Panc1 (cell line): ENCODE measurements around the gene TAF11L5. TPM values are rescaled to one million over a fixed set of nuclear protein-coding genes. Genes with fewer than 3 reads are reported as not detected.
"Not testable (repeated sequence)": the region's sequence is repeated elsewhere in the genome, so short reads cannot be mapped to it uniquely, and the experiment has no call there.

ENCODE experiments used
- ATAC-seq: fragments of 200-7000 bp; cut with Tn5 transposase; 2 replicates; pipeline ENCODE4 v1.9.1; 2020; ENCODE audit warnings: mild to moderate bottlenecking, moderate library complexity
- BruUV-seq: library from RNA; stranded (reverse); fragments of 400-500 nt; replicated peaks from 2 replicates; lab custom pipeline; 2021; lab: Mats Ljungman, UMichigan
- CTCF ChIA-PET: fragments of 300-600 bp; sonication (Branson Sonifier 250); formaldehyde crosslinking; loops from one replicate; lab custom pipeline; 2022; ENCODE audit warnings: antibody characterized with exemption; lab: Charles Lee
- POLR2A ChIA-PET: fragments of 300-600 bp; sonication (Branson Sonifier 250); formaldehyde crosslinking; loops from one replicate; lab custom pipeline; 2022; ENCODE audit warnings: antibody characterized with exemption; lab: Charles Lee
- DNase-seq: peaks from one replicate; pipeline ENCODE4 v3.0.0-alpha.2; 2010; ENCODE audit warnings: low read depth, low spot score
- H3K27ac ChIP-seq: 2 replicates; pipeline ENCODE4 v1.5.1; 2011; ENCODE audit warnings: mild to moderate bottlenecking, low read length, inconsistent platforms
- H3K27me3 ChIP-seq: fragments of 200-500 bp; sonication (Bioruptor generic); 2 replicates; pipeline ENCODE4 v1.6.0; 2014; ENCODE audit warnings: low read length, inconsistent platforms; ENCODE audit not compliant: control insufficient read depth, insufficient read depth
- H3K36me3 ChIP-seq: fragments of 200-500 bp; sonication (Bioruptor generic); 2 replicates; pipeline ENCODE4 v1.5.1; 2014; ENCODE audit warnings: inconsistent platforms, mild to moderate bottlenecking, low read length, moderate library complexity; ENCODE audit not compliant: control insufficient read depth, insufficient read depth
- H3K4me1 ChIP-seq: 2 replicates; pipeline ENCODE4 v1.5.1; 2011; ENCODE audit warnings: inconsistent platforms, mild to moderate bottlenecking, low read length, moderate library complexity; ENCODE audit not compliant: control insufficient read depth, insufficient read depth
- H3K4me3 ChIP-seq, 2 experiments: 2 replicates each; pipeline ENCODE4 v1.5.1; 2011 to 2012; ENCODE audit warnings: low read depth in 2 of 2, low read length in 2 of 2, mild to moderate bottlenecking in 2 of 2, inconsistent platforms in 1 of 2, moderate library complexity in 1 of 2
- H3K9me3 ChIP-seq: fragments of 200-500 bp; sonication (Bioruptor generic); 2 replicates; pipeline ENCODE4 v1.5.1; 2014; ENCODE audit warnings: low read depth, mild to moderate bottlenecking, inconsistent platforms, low read length, moderate library complexity; ENCODE audit not compliant: control insufficient read depth, insufficient read depth
- CTCF ChIP-seq: fragments of 450-650 bp; IDR thresholded peaks from 2 replicates; pipeline ENCODE4 v1.5.1; 2017; ENCODE audit warnings: mild to moderate bottlenecking
- POLR2AphosphoS5 ChIP-seq: IDR thresholded peaks from 2 replicates; pipeline ENCODE4 v1.6.1; 2012; ENCODE audit warnings: mild to moderate bottlenecking, low read depth, low read length, moderate library complexity
- SIN3A ChIP-seq: IDR thresholded peaks from 2 replicates; pipeline ENCODE4 v1.6.1; 2012; ENCODE audit warnings: low read depth, mild to moderate bottlenecking, low read length, moderate library complexity, borderline replicate concordance; ENCODE audit not compliant: insufficient read depth
- TCF7L2 ChIP-seq: IDR thresholded peaks from 2 replicates; pipeline ENCODE4 v1.6.1; 2011; ENCODE audit warnings: mild to moderate bottlenecking, low read depth, low read length, inconsistent platforms
- in situ Hi-C: cut with HindIII; loops from 2 replicates; pipeline ENCODE4 v1.10.0; 2016; ENCODE audit warnings: low sequenced_read_pairs, low pct_unique_long_range_greater_than_20kb
- intact Hi-C: fragments of 100-400 bp; cut with micrococcal nuclease; formaldehyde crosslinking; loops from one replicate; pipeline ENCODE4 v1.10.0; 2022; ENCODE audit not compliant: unreplicated experiment
- total RNA-seq: library from RNA; stranded (reverse); gene quantifications from one replicate; pipeline ENCODE4 v1.2.1, GENCODE V29; 2021; ENCODE audit not compliant: unreplicated experiment
- TF ChIP-seq, protein P1 (sequence below), 2 experiments: IDR thresholded peaks; 2 replicates each; pipeline ENCODE4 v1.6.1; 2011 to 2012; ENCODE audit warnings: low read depth in 2 of 2, control low read depth in 1 of 2, low read length in 1 of 2, mild to moderate bottlenecking in 1 of 2, moderate library complexity in 1 of 2; ENCODE audit not compliant: insufficient read depth in 1 of 2

Gene TAF11L5
- total RNA-seq, 1 experiment from 2014 or later = not detected

DNA sequence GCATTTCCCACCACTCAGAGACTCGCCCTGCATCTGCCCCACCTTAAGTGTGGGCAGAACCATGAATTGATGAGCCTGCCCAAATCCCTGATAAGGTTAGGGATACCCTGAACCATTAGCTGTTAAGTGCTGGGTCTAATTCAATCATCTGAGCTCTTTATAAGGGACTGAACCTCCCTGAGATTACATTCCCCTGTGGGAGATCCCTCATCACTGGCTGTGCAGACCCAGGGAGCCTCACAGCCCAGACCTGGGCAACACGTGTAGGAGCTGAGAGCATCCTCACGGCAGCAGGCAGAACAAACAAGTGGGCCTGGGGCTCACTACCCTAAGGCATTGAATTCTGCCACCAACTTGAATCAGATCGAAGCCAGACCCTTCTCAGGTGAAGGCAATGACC is 27.6 kb upstream of the TAF11L5 start:
- intact Hi-C loops = no loop called here
- in situ Hi-C loops = no loop called here
- no peak for ATAC-seq
- H3K27me3 ChIP-seq = no peaks in the 10 kb centered on the region
- H3K4me1 ChIP-seq = peaks cover 4% of the 10 kb centered on the region
- POLR2A ChIA-PET = no interaction called here
- H3K4me3 ChIP-seq = no peak overlapping the region
- H3K36me3 ChIP-seq = no peaks in the 10 kb centered on the region
- H3K9me3 ChIP-seq = no peaks in the 10 kb centered on the region
- no peak for TF ChIP-seq TCF7L2
- TF ChIP-seq POLR2AphosphoS5 = no peak
- TF ChIP-seq, protein P1, sequence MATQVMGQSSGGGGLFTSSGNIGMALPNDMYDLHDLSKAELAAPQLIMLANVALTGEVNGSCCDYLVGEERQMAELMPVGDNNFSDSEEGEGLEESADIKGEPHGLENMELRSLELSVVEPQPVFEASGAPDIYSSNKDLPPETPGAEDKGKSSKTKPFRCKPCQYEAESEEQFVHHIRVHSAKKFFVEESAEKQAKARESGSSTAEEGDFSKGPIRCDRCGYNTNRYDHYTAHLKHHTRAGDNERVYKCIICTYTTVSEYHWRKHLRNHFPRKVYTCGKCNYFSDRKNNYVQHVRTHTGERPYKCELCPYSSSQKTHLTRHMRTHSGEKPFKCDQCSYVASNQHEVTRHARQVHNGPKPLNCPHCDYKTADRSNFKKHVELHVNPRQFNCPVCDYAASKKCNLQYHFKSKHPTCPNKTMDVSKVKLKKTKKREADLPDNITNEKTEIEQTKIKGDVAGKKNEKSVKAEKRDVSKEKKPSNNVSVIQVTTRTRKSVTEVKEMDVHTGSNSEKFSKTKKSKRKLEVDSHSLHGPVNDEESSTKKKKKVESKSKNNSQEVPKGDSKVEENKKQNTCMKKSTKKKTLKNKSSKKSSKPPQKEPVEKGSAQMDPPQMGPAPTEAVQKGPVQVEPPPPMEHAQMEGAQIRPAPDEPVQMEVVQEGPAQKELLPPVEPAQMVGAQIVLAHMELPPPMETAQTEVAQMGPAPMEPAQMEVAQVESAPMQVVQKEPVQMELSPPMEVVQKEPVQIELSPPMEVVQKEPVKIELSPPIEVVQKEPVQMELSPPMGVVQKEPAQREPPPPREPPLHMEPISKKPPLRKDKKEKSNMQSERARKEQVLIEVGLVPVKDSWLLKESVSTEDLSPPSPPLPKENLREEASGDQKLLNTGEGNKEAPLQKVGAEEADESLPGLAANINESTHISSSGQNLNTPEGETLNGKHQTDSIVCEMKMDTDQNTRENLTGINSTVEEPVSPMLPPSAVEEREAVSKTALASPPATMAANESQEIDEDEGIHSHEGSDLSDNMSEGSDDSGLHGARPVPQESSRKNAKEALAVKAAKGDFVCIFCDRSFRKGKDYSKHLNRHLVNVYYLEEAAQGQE (IDR thresholded peaks at IDR 0.05; ENCODE audit: insufficient read depth in 1 of 2, low read depth in 2 of 2, low read length in 1 of 2) = no peak
- no peak for TF ChIP-seq CTCF
- no peak for TF ChIP-seq SIN3A
- BruUV-seq = no TSS peak
- CTCF ChIA-PET = no interaction called here
- H3K27ac ChIP-seq = no peak overlapping the region
- DNase-seq = no peak

GRCh38 chr5:17497931-17498330 is 27.1 kb upstream of the TAF11L5 start, which contains the start of gene TAF11L2:
TAF11L2 (plus strand) TSS chr5:17498231.
- in situ Hi-C loops, BruUV-seq, ATAC-seq, H3K4me3 ChIP-seq, H3K27ac ChIP-seq, intact Hi-C loops, H3K9me3 ChIP-seq, CTCF ChIA-PET, DNase-seq, H3K36me3 ChIP-seq, H3K27me3 ChIP-seq, H3K4me1 ChIP-seq, POLR2A ChIA-PET: not testable (repeated sequence)

- H3K27ac ChIP-seq = no peak overlapping the region
- H3K4me1 ChIP-seq = no peaks in the 10 kb centered on the region
- no peak overlapping the region for H3K4me3 ChIP-seq
- H3K9me3 ChIP-seq = no peaks in the 10 kb centered on the region
- no peaks in the 10 kb centered on the region for H3K36me3 ChIP-seq
- in situ Hi-C loops = no loop called here
- CTCF ChIA-PET = no interaction called here
- BruUV-seq = no TSS peak
- no peaks in the 10 kb centered on the region for H3K27me3 ChIP-seq
- ATAC-seq = no peak
- POLR2A ChIA-PET = no interaction called here
- intact Hi-C loops = no loop called here
- TF ChIP-seq SIN3A (no peak), POLR2AphosphoS5 (no peak), CTCF (no peak), TCF7L2 (no peak)
- TF ChIP-seq, protein P1 (IDR thresholded peaks at IDR 0.05; ENCODE audit: insufficient read depth in 1 of 2, low read depth in 2 of 2, low read length in 1 of 2) = no peak
- no peak for DNase-seq
These were observed 13.2 kb upstream of the TAF11L5 start for GRCh38 chr5:17511775-17512325.
